ENCODE results near the gene EPS15.
"Not testable (repeated sequence)": the region's sequence is repeated elsewhere in the genome, so short reads cannot be mapped to it uniquely, and the experiment has no call there.

Gene EPS15

DNA sequence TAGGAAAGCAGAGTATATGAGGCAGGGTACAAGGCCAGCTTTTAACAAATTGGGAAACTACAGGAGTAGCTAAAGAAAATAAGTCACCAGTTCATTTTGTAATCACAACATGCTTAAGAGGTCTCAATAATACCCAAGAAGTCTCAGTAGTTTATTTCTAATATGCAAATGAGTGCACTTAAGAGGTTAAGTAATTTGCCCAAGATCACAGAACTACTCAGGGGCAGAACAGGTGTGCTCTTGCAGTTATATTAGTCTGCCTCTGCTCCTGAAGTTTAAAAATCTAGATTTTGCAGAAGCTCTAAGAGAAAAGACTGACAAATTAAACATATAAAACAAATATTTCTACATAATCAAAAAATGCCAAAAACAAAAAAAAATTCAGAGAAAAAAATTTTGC, 6.9 kb downstream of the EPS15 start:
- Histone ChIP-seq H3K9ac (no peak overlapping the region), H3K9me3 (replicated peaks in 1 of 11) (no peaks in the 10 kb centered on the region), H3K36me3 (peaks cover 0 to 17% (median 7%) of the 10 kb centered on the region in 11 experiments; a peak in 13 of 22 replicates), H3K4me2 (peak overlapping the region in 3 of 11 experiments; percentile 3 to 98 (median 22); a peak in 5 of 22 replicates), H3K27ac (no peak overlapping the region), H3K27me3 (no peaks in the 10 kb centered on the region), H3K4me1 (peaks cover 29 to 70% (median 44%) of the 10 kb centered on the region in 10 experiments; a peak in 19 of 20 replicates), H4K20me1 (peaks cover 34 to 100% (median 97%) of the 10 kb centered on the region in 11 experiments), H3K4me3 (no peak overlapping the region)
- TF ChIP-seq Cebpa-rat (IDR thresholded peaks at IDR 0.05): no peak

- no peak for TF ChIP-seq Cebpa-rat (IDR thresholded peaks at IDR 0.05)
- peaks cover 12 to 55% (median 22%) of the 10 kb centered on the region in 10 experiments; a peak in 19 of 20 replicates for H3K4me1 ChIP-seq
- no peak overlapping the region for H3K4me2 ChIP-seq
- H3K27me3 ChIP-seq: no peaks in the 10 kb centered on the region
- H3K9ac ChIP-seq: no peak overlapping the region
- H3K9me3 ChIP-seq (replicated peaks in 1 of 11): peaks cover 0 to 10% (median 2%) of the 10 kb centered on the region in 11 experiments; a peak in 17 of 22 replicates
- H3K4me3 ChIP-seq: no peak overlapping the region
- peaks cover 7 to 39% (median 20%) of the 10 kb centered on the region in 11 experiments; a peak in 20 of 22 replicates for H3K36me3 ChIP-seq
- peaks cover 28 to 100% (median 85%) of the 10 kb centered on the region in 11 experiments for H4K20me1 ChIP-seq
- no peak overlapping the region for H3K27ac ChIP-seq
Measured at GRCh38 chr1:51509773-51510172, 9.3 kb downstream of the EPS15 start.

GRCh38 chr1:51506537-51506936, 12.5 kb downstream of the EPS15 start:
- Histone ChIP-seq H3K9ac (peak overlapping the region in 1 of 11 experiments; percentile 46; a peak in 1 of 22 replicates), H3K27ac (no peak overlapping the region), H3K4me2 (peak overlapping the region in 2 of 11 experiments; percentile 33 to 37; a peak in 3 of 22 replicates), H3K9me3 (replicated peaks in 1 of 11) (peaks cover 6 to 29% (median 20%) of the 10 kb centered on the region in 11 experiments; a peak in 20 of 22 replicates), H4K20me1 (peaks cover 16 to 100% (median 69%) of the 10 kb centered on the region in 11 experiments; a peak in 21 of 22 replicates), H3K4me1 (peaks cover 5 to 34% (median 6%) of the 10 kb centered on the region in 10 experiments), H3K27me3 (no peaks in the 10 kb centered on the region), H3K4me3 (no peak overlapping the region), H3K36me3 (peaks cover 28 to 70% (median 46%) of the 10 kb centered on the region in 11 experiments)
- no peak for TF ChIP-seq Cebpa-rat (IDR thresholded peaks at IDR 0.05)

GRCh38 chr1:51504806-51505525, 14.1 kb downstream of the EPS15 start:
- H3K4me1 ChIP-seq: peaks cover 13 to 45% (median 17%) of the 10 kb centered on the region in 10 experiments
- H3K27me3 ChIP-seq: no peaks in the 10 kb centered on the region
- no peak overlapping the region for H3K4me2 ChIP-seq
- H3K9ac ChIP-seq: no peak overlapping the region
- H3K27ac ChIP-seq: no peak overlapping the region
- H3K9me3 ChIP-seq (replicated peaks in 1 of 11): peaks cover 6 to 33% (median 24%) of the 10 kb centered on the region in 11 experiments; a peak in 20 of 22 replicates
- H3K36me3 ChIP-seq: peaks cover 36 to 79% (median 55%) of the 10 kb centered on the region in 11 experiments
- 0 out of 22 replicates have a peak, but pooled peaks of 1 of the 11 experiments have one; percentile 10 for TF ChIP-seq Cebpa-rat (IDR thresholded peaks at IDR 0.05)
- peaks cover 12 to 100% (median 67%) of the 10 kb centered on the region in 11 experiments; a peak in 20 of 22 replicates for H4K20me1 ChIP-seq
- H3K4me3 ChIP-seq: no peak overlapping the region

DNA sequence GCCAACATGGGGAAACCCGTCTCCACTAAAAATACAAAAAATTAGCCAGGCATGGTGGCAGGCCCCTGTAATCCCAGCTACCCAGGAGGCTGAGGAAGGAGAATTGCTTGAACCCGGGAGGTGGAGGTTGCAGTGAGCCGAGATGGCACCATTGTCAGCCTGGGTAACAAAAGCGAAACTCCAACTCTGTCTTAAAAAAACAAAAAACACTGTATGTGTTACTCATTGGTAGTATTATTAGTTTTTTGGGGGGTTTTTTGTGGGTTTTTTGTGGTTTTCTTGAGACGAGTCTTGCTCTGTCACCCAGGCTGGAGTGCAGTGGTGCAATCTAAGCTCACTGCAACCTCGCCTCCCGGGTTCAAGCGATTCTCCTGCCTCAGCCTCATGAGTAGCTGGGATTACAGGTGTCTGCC, 17.8 kb downstream of the EPS15 start:
- Histone ChIP-seq H3K4me3 (peak overlapping the region in 2 of 10 experiments; percentile 15 to 32; a peak in 3 of 20 replicates), H4K20me1 (peaks cover 16 to 100% (median 44%) of the 10 kb centered on the region in 11 experiments; a peak in 16 of 22 replicates), H3K4me1 (peaks cover 13 to 35% (median 17%) of the 10 kb centered on the region in 10 experiments), H3K9me3 (replicated peaks in 1 of 11) (peaks cover 6 to 33% (median 24%) of the 10 kb centered on the region in 11 experiments; a peak in 20 of 22 replicates), H3K36me3 (peaks cover 39 to 88% (median 70%) of the 10 kb centered on the region in 11 experiments), H3K4me2 (peak overlapping the region; percentile 53 to 79 (median 63)), H3K9ac (peak overlapping the region in 6 of 11 experiments; percentile 9 to 56 (median 38); a peak in 8 of 22 replicates), H3K27ac (peak overlapping the region in 9 of 11 experiments; percentile 40 to 63 (median 56); a peak in 14 of 22 replicates)
- H3K27me3 ChIP-seq: not testable (repeated sequence)
- peak in 2 of 11 experiments; percentile 16 to 17; a peak in 1 of 22 replicates for TF ChIP-seq Cebpa-rat (IDR thresholded peaks at IDR 0.05)

DNA sequence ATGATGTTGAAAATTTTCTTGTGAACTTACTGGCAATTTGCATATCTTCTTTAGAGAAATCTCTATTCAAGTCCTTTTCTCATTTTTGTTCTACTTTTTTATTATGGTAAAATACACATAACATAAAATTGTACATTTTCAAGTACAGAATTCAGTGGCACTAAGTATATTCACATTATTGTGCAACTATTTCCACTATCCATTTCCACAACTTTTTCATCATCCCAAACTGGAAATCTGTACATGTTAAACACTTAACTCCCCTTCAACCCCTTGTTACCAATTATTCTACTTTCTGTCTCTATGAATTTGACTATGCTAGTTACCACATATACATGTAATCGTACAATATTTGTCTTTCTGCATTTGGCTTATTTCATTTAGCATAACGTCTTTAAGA, 19.4 kb downstream of the EPS15 start:
- H3K4me2 ChIP-seq: no peak overlapping the region
- no peaks in the 10 kb centered on the region for H3K27me3 ChIP-seq
- no peak for TF ChIP-seq Cebpa-rat (IDR thresholded peaks at IDR 0.05)
- no peak overlapping the region for H3K27ac ChIP-seq
- peaks cover 13 to 43% (median 17%) of the 10 kb centered on the region in 10 experiments for H3K4me1 ChIP-seq
- H3K9me3 ChIP-seq (replicated peaks in 1 of 11): peaks cover 6 to 27% (median 17%) of the 10 kb centered on the region in 11 experiments; a peak in 20 of 22 replicates
- H3K36me3 ChIP-seq: peaks cover 35 to 74% (median 56%) of the 10 kb centered on the region in 11 experiments
- no peak overlapping the region for H3K9ac ChIP-seq
- peaks cover 18 to 100% (median 40%) of the 10 kb centered on the region in 11 experiments; a peak in 17 of 22 replicates for H4K20me1 ChIP-seq
- H3K4me3 ChIP-seq: no peak overlapping the region

GRCh38 chr1:51498924-51499323, 20.1 kb downstream of the EPS15 start:
- Histone ChIP-seq H3K4me1 (peaks cover 13 to 50% (median 17%) of the 10 kb centered on the region in 10 experiments), H3K9me3 (replicated peaks in 1 of 11) (peaks cover 3 to 20% (median 9%) of the 10 kb centered on the region in 11 experiments; a peak in 19 of 22 replicates), H4K20me1 (peaks cover 16 to 100% (median 46%) of the 10 kb centered on the region in 11 experiments; a peak in 17 of 22 replicates), H3K27me3 (no peaks in the 10 kb centered on the region), H3K36me3 (peaks cover 28 to 66% (median 49%) of the 10 kb centered on the region in 11 experiments), H3K4me3 (no peak overlapping the region), H3K27ac (no peak overlapping the region), H3K9ac (no peak overlapping the region), H3K4me2 (no peak overlapping the region)
- no peak for TF ChIP-seq Cebpa-rat (IDR thresholded peaks at IDR 0.05)

- Histone ChIP-seq H4K20me1 (peaks cover 16 to 95% (median 45%) of the 10 kb centered on the region in 11 experiments; a peak in 17 of 22 replicates), H3K4me3 (no peak overlapping the region), H3K4me1 (peaks cover 13 to 53% (median 17%) of the 10 kb centered on the region in 10 experiments)
Measured at GRCh38 chr1:51497340-51497739, 21.7 kb downstream of the EPS15 start.

More at GRCh38 chr1:51497340-51497739, 21.7 kb downstream of the EPS15 start:
- no peak overlapping the region for H3K4me2 ChIP-seq
- no peak for TF ChIP-seq Cebpa-rat (IDR thresholded peaks at IDR 0.05)
- peaks cover 14 to 51% (median 33%) of the 10 kb centered on the region in 11 experiments; a peak in 20 of 22 replicates for H3K36me3 ChIP-seq
- no peak overlapping the region for H3K9ac ChIP-seq
- H3K27ac ChIP-seq: no peak overlapping the region
- H3K9me3 ChIP-seq (replicated peaks in 1 of 11): peaks cover 0 to 10% (median 0%) of the 10 kb centered on the region in 11 experiments; a peak in 3 of 22 replicates
- H3K27me3 ChIP-seq: no peaks in the 10 kb centered on the region

All from BLaER1 treated with 17β-estradiol and CSF1 and Interleukin-3, amounts not matched to agents 10 nM and 100 nM (cell line).